Measurements from ENCODE around the gene NDUFC1.

DNA sequence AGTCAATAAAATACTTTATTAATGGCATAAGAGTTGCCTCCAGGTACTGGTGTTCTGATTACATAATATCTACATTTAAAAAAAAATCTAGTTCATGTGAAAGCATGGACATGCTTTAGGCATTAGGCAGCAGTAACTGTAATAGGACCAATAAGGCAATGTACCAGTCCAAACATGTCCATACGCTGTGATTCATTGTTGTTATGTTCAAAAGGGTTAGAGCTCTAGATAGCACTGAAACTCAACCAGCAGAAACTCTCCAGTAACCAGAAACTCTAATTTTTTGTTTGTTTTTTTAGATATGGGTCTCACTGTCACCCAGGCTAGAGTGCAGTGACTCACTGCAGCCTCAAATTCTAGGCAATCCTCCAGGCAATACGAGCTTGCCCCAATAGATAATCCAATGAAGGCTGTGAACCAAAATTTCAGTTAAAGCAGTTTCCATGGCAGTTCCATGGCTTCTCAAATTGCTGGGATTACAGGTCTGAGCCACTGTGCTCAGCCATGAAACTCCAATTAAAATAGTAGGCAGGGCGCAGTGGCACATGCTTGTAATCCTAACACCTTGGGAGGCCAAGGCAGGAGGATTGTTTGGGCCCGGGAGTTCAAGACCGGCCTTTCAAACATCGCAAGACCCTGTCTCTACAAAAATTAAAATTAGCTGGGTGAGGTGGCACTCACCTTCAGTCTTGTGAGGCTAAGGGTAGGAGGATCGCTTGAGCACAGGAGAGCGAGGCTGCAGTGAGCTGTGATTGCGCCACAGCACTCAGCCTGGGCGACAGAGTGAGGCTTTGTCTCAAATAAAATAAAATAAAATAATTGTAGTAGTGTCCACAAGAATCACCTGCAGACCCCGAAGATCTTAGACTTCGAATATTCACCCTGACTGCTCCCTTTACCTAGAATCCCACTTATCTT is 58.6 kb downstream of the NDUFC1 start:
- TF ChIP-seq, protein P1, sequence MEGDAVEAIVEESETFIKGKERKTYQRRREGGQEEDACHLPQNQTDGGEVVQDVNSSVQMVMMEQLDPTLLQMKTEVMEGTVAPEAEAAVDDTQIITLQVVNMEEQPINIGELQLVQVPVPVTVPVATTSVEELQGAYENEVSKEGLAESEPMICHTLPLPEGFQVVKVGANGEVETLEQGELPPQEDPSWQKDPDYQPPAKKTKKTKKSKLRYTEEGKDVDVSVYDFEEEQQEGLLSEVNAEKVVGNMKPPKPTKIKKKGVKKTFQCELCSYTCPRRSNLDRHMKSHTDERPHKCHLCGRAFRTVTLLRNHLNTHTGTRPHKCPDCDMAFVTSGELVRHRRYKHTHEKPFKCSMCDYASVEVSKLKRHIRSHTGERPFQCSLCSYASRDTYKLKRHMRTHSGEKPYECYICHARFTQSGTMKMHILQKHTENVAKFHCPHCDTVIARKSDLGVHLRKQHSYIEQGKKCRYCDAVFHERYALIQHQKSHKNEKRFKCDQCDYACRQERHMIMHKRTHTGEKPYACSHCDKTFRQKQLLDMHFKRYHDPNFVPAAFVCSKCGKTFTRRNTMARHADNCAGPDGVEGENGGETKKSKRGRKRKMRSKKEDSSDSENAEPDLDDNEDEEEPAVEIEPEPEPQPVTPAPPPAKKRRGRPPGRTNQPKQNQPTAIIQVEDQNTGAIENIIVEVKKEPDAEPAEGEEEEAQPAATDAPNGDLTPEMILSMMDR (IDR thresholded peaks at IDR 0.05) = no peak
- no peak for TF ChIP-seq ZFX (IDR thresholded peaks at IDR 0.05; ENCODE audit: borderline replicate concordance)
